OCI-LY7 (cell line): ENCODE results near the gene CUX1.

Experiments
- EZH2phosphoT487 ChIP-seq: fragments of 200-600 bp; sonication (generic); IDR thresholded peaks from 2 replicates; pipeline ENCODE4 v1.6.1; 2018; ENCODE audit warnings: low read depth, borderline replicate concordance, mild to moderate bottlenecking, mixed run types, antibody characterized with exemption, low read length, moderate library complexity, mixed read lengths
- TF ChIP-seq, protein P1 (sequence below): fragments of 200-600 bp; sonication (generic); conservative IDR thresholded peaks from 2 replicates; pipeline ENCODE4 v1.5.1; 2014; ENCODE audit warnings: mild to moderate bottlenecking, antibody characterized with exemption, low read length, moderate library complexity, mixed read lengths

DNA sequence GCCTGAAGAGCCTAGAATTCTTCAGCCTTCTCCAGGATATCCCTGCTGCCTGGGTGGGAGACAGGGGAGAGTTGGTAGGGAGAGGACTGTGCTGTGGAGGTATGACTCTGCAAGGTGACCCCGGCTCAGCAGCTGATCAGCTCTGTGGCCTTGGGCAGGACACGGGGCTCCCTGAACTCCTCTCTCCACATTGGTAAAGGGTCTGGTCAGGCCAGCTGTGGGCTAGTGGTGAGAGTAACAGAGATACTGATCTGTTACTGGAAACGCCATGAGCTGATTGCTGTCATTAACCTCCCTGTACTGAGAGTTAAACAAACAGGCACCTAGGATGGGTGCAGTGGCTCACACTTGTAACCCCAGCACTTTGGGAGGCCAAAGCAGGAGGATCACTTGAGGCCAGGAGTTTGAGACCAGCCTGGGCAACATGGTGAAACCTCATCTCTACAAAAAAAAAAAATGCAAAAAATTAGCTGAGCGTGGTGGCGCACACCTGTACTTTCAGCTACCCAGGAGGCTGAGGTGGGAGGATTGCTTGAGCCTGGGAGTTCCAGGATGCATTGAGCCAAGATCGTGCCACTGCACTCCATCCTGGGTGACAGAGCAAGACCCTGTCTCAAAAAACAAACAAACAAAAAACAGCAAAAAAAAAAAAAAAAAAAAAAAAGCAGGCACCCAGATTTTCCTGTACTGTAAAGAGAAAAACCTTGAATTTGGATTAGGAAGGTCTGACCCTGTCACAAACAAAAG, 151.5 kb downstream of the CUX1 start:
- TF ChIP-seq, protein P1, sequence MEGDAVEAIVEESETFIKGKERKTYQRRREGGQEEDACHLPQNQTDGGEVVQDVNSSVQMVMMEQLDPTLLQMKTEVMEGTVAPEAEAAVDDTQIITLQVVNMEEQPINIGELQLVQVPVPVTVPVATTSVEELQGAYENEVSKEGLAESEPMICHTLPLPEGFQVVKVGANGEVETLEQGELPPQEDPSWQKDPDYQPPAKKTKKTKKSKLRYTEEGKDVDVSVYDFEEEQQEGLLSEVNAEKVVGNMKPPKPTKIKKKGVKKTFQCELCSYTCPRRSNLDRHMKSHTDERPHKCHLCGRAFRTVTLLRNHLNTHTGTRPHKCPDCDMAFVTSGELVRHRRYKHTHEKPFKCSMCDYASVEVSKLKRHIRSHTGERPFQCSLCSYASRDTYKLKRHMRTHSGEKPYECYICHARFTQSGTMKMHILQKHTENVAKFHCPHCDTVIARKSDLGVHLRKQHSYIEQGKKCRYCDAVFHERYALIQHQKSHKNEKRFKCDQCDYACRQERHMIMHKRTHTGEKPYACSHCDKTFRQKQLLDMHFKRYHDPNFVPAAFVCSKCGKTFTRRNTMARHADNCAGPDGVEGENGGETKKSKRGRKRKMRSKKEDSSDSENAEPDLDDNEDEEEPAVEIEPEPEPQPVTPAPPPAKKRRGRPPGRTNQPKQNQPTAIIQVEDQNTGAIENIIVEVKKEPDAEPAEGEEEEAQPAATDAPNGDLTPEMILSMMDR = no peak
- TF ChIP-seq EZH2phosphoT487 = no peak
